ENCODE data around the gene NUFIP2. TPM values are rescaled to one million over a fixed set of nuclear protein-coding genes. Genes with fewer than 3 reads are reported as not detected.

Gene NUFIP2
- total and polyA plus RNA-seq, 2 experiments from 2014 or later: 5.2 to 30.9 TPM

GRCh38 chr17:29292992-29293889 is 707 bp downstream of the NUFIP2 start:
- no peak overlapping the region; the same call in 1 of the 2 replicates for H2AFZ ChIP-seq
- peak overlapping the region; percentile 97 for H3K4me3 ChIP-seq
- H3K9me3 ChIP-seq (ENCODE audit: low read depth): no peaks in the 10 kb centered on the region
- peak overlapping the region; percentile 94 for H3K27ac ChIP-seq
- TF ChIP-seq EZH2phosphoT487 (IDR thresholded peaks at IDR 0.05; ENCODE audit: insufficient read depth, low read depth) (no peak), EZH2 (IDR thresholded peaks at IDR 0.05; ENCODE audit: insufficient read depth, poor library complexity, severe bottlenecking) (no peak)
- H3K4me1 ChIP-seq (ENCODE audit: insufficient read depth): peaks cover 26% of the 10 kb centered on the region
- in situ Hi-C loops (cut with MboI): no loop called here
- H3K4me2 ChIP-seq (ENCODE audit: unreplicated experiment): peak overlapping the region; percentile 87
- WGBS, 2 experiments (ENCODE audit: low coverage in 1 of 2, low lambda C conversion rate in 2 of 2, missing lambda C conversion rate in 2 of 2): 0 to 1% methylated on average over 32 to 54 of the region's 54 CpGs
- H3K79me2 ChIP-seq (ENCODE audit: insufficient read depth): peaks cover 53% of the 10 kb centered on the region
- H3K9ac ChIP-seq: peak overlapping the region; percentile 92
- no peaks in the 10 kb centered on the region for H3K27me3 ChIP-seq (replicated peaks; ENCODE audit: insufficient read depth)
- H3F3A ChIP-seq (ENCODE audit: insufficient read depth): peaks cover 41% of the 10 kb centered on the region
- DNase-seq: peak; percentile 84
- peaks cover 30% of the 10 kb centered on the region; the same call in 1 of the 2 replicates for H4K20me1 ChIP-seq (ENCODE audit: insufficient read depth)
- H3K9me2 ChIP-seq (ENCODE audit: insufficient read depth): no peaks in the 10 kb centered on the region
- peaks cover 17% of the 10 kb centered on the region; the same call in 1 of the 2 replicates for H3K36me3 ChIP-seq (ENCODE audit: low read depth)

GRCh38 chr17:29292071-29292991 is 1.6 kb downstream of the NUFIP2 start:
- Histone ChIP-seq H3K4me3 (peak overlapping the region; percentile 97), H3K79me2 (ENCODE audit: insufficient read depth) (peaks cover 62% of the 10 kb centered on the region), H3K36me3 (ENCODE audit: low read depth) (peaks cover 24% of the 10 kb centered on the region; the same call in 1 of the 2 replicates), H3K9ac (peak overlapping the region; percentile 92), H2AFZ (no peak overlapping the region), H3K27ac (peak overlapping the region; percentile 94), H4K20me1 (ENCODE audit: insufficient read depth) (peaks cover 34% of the 10 kb centered on the region; the same call in 1 of the 2 replicates), H3K9me2 (ENCODE audit: insufficient read depth) (no peaks in the 10 kb centered on the region), H3K4me1 (ENCODE audit: insufficient read depth) (peaks cover 28% of the 10 kb centered on the region), H3F3A (ENCODE audit: insufficient read depth) (peaks cover 43% of the 10 kb centered on the region), H3K4me2 (ENCODE audit: unreplicated experiment) (peak overlapping the region; percentile 97), H3K9me3 (ENCODE audit: low read depth) (no peaks in the 10 kb centered on the region), H3K27me3 (replicated peaks; ENCODE audit: insufficient read depth) (no peaks in the 10 kb centered on the region)
- peak; percentile 73 for DNase-seq
- in situ Hi-C loops (cut with MboI): no loop called here
- TF ChIP-seq EZH2 (IDR thresholded peaks at IDR 0.05; ENCODE audit: insufficient read depth, poor library complexity, severe bottlenecking) (no peak), EZH2phosphoT487 (IDR thresholded peaks at IDR 0.05; ENCODE audit: insufficient read depth, low read depth) (no peak)
- 1% methylated on average over 13 to 35 of the region's 77 CpGs for WGBS, 2 experiments (ENCODE audit: low coverage in 1 of 2, low lambda C conversion rate in 2 of 2, missing lambda C conversion rate in 2 of 2)

- Histone ChIP-seq H3K4me1 (ENCODE audit: insufficient read depth) (peaks cover 28% of the 10 kb centered on the region), H3K4me3 (peak overlapping the region; percentile 97), H3K79me2 (ENCODE audit: insufficient read depth) (peaks cover 73% of the 10 kb centered on the region), H3F3A (ENCODE audit: insufficient read depth) (peaks cover 43% of the 10 kb centered on the region), H3K9me3 (ENCODE audit: low read depth) (no peaks in the 10 kb centered on the region), H4K20me1 (ENCODE audit: insufficient read depth) (peaks cover 44% of the 10 kb centered on the region), H3K9me2 (ENCODE audit: insufficient read depth) (no peaks in the 10 kb centered on the region), H3K4me2 (ENCODE audit: unreplicated experiment) (peak overlapping the region; percentile 97), H3K9ac (peak overlapping the region; percentile 92), H2AFZ (no peak overlapping the region), H3K36me3 (ENCODE audit: low read depth) (peaks cover 35% of the 10 kb centered on the region), H3K27me3 (replicated peaks; ENCODE audit: insufficient read depth) (no peaks in the 10 kb centered on the region), H3K27ac (peak overlapping the region; percentile 94)
- peak; percentile 83 for DNase-seq
- 2% methylated on average over 5 of the region's 5 CpGs for WGBS, 2 experiments (ENCODE audit: low coverage in 1 of 2, low lambda C conversion rate in 2 of 2, missing lambda C conversion rate in 2 of 2)
- in situ Hi-C loops (cut with MboI): no loop called here
- TF ChIP-seq EZH2 (IDR thresholded peaks at IDR 0.05; ENCODE audit: insufficient read depth, poor library complexity, severe bottlenecking) (no peak), EZH2phosphoT487 (IDR thresholded peaks at IDR 0.05; ENCODE audit: insufficient read depth, low read depth) (no peak)
Measured at GRCh38 chr17:29291163-29291752, 2.7 kb downstream of the NUFIP2 start.

GRCh38 chr17:29289852-29290251 is 4.1 kb downstream of the NUFIP2 start:
- peak overlapping the region; percentile 97 for H3K4me2 ChIP-seq (ENCODE audit: unreplicated experiment)

More at GRCh38 chr17:29289852-29290251, 4.1 kb downstream of the NUFIP2 start:
- 89 to 90% methylated on average over 9 of the region's 9 CpGs for whole genome bisulfite sequencing, 2 experiments (ENCODE audit: low coverage in 1 of 2, low lambda C conversion rate in 2 of 2, missing lambda C conversion rate in 2 of 2)
- peaks cover 47% of the 10 kb centered on the region for H3K36me3 ChIP-seq (ENCODE audit: low read depth)
- peaks cover 28% of the 10 kb centered on the region for H3K4me1 ChIP-seq (ENCODE audit: insufficient read depth)
- H3K9me3 ChIP-seq (ENCODE audit: low read depth): no peaks in the 10 kb centered on the region
- DNase-seq: peak; percentile 18
- in situ Hi-C loops (cut with MboI): no loop called here
- H2AFZ ChIP-seq: no peak overlapping the region
- H3K79me2 ChIP-seq (ENCODE audit: insufficient read depth): peaks cover 87% of the 10 kb centered on the region
- TF ChIP-seq EZH2phosphoT487 (IDR thresholded peaks at IDR 0.05; ENCODE audit: insufficient read depth, low read depth) (no peak), EZH2 (IDR thresholded peaks at IDR 0.05; ENCODE audit: insufficient read depth, poor library complexity, severe bottlenecking) (no peak)
- peaks cover 48% of the 10 kb centered on the region for H4K20me1 ChIP-seq (ENCODE audit: insufficient read depth)
- peak overlapping the region; percentile 37; the same call in 1 of the 2 replicates for H3K27ac ChIP-seq
- H3K4me3 ChIP-seq: peak overlapping the region; percentile 97
- peaks cover 40% of the 10 kb centered on the region for H3F3A ChIP-seq (ENCODE audit: insufficient read depth)
- peak overlapping the region; percentile 92 for H3K9ac ChIP-seq
- H3K9me2 ChIP-seq (ENCODE audit: insufficient read depth): no peaks in the 10 kb centered on the region
- no peaks in the 10 kb centered on the region for H3K27me3 ChIP-seq (replicated peaks; ENCODE audit: insufficient read depth)

Data from GM23248 (cell line).